A673 (cell line): ENCODE measurements around the gene CYTH4. TPM values are rescaled to one million over a fixed set of nuclear protein-coding genes. Genes with fewer than 3 reads are reported as not detected.
A peak's percentile ranks its signal among the peaks of the same experiment; 100 is the strongest.

Experiments
- BruUV-seq: library from RNA; stranded (reverse); fragments of 400-500 nt; replicated peaks from 2 replicates; lab custom pipeline; 2021; lab: Mats Ljungman, UMichigan
- CTCF ChIA-PET: fragments of 300-600 bp; sonication (Branson Sonifier 250); formaldehyde crosslinking; loops from one replicate; lab custom pipeline; 2022; ENCODE audit warnings: antibody characterized with exemption; lab: Charles Lee
- POLR2A ChIA-PET: fragments of 300-600 bp; sonication (Branson Sonifier 250); formaldehyde crosslinking; loops from one replicate; lab custom pipeline; 2022; ENCODE audit warnings: antibody characterized with exemption; ENCODE audit not compliant: low non-redundant PET; lab: Charles Lee
- DNase-seq: peaks from one replicate; pipeline ENCODE4 v3.0.0-alpha.2; 2015; ENCODE audit warnings: low spot score
- H3K27ac ChIP-seq: fragments of 200-600 bp; sonication (generic); 2 replicates; pipeline ENCODE4 v1.5.1; 2016; ENCODE audit warnings: mixed run types, low read depth, mild to moderate bottlenecking, mixed read lengths, antibody characterized with exemption, low read length; ENCODE audit not compliant: poor library complexity, severe bottlenecking
- H3K27me3 ChIP-seq: fragments of 200-600 bp; sonication (generic); replicated peaks from 2 replicates; pipeline ENCODE4 v1.6.1; 2017; ENCODE audit warnings: mixed run types, low read depth, mild to moderate bottlenecking, mixed read lengths, antibody characterized with exemption, low read length; ENCODE audit not compliant: insufficient read depth, poor library complexity
- H3K36me3 ChIP-seq: fragments of 200-600 bp; sonication (generic); 2 replicates; pipeline ENCODE4 v1.6.1; 2016; ENCODE audit warnings: mixed run types, mild to moderate bottlenecking, mixed read lengths, antibody characterized with exemption, low read length; ENCODE audit not compliant: insufficient read depth, poor library complexity, severe bottlenecking
- H3K4me1 ChIP-seq: fragments of 200-600 bp; sonication (generic); 2 replicates; pipeline ENCODE4 v1.6.1; 2017; ENCODE audit warnings: mixed run types, mild to moderate bottlenecking, mixed read lengths, antibody characterized with exemption, low read length; ENCODE audit not compliant: insufficient read depth, poor library complexity, severe bottlenecking
- H3K4me3 ChIP-seq: fragments of 200-600 bp; sonication (generic); 2 replicates; pipeline ENCODE4 v1.5.1; 2016; ENCODE audit warnings: low read depth, mixed run types, mild to moderate bottlenecking, mixed read lengths, low read length; ENCODE audit not compliant: poor library complexity, severe bottlenecking
- H3K9me3 ChIP-seq: fragments of 200-600 bp; sonication (generic); 2 replicates; pipeline ENCODE4 v1.6.1; 2016; ENCODE audit warnings: mixed run types, low read depth, mild to moderate bottlenecking, mixed read lengths, antibody characterized with exemption, low read length; ENCODE audit not compliant: poor library complexity, severe bottlenecking
- CTCF ChIP-seq: fragments of 300-800, 200-600 bp; sonication (generic); conservative IDR thresholded peaks from 2 replicates; pipeline ENCODE4 v1.5.1; 2017; ENCODE audit warnings: low read depth, mild to moderate bottlenecking, antibody characterized with exemption, low read length, moderate library complexity, mixed read lengths
- EZH2 ChIP-seq: fragments of 200-600 bp; sonication (generic); IDR thresholded peaks from 2 replicates; pipeline ENCODE4 v1.6.1; 2017; ENCODE audit warnings: borderline replicate concordance, low read depth, mild to moderate bottlenecking, mixed read lengths, antibody characterized with exemption, low read length; ENCODE audit not compliant: poor library complexity, severe bottlenecking
- intact Hi-C: fragments of 100-400 bp; cut with micrococcal nuclease; formaldehyde crosslinking; loops from one replicate; pipeline ENCODE4 v1.10.0; 2022; ENCODE audit not compliant: unreplicated experiment
- total RNA-seq: library from RNA; stranded (reverse); gene quantifications from 2 replicates; pipeline ENCODE4 v1.2.3, GENCODE V29; 2021

The CYTH4 gene
- total RNA-seq, 1 experiment from 2014 or later: not detected

- no peak for DNase-seq
- peaks cover 11% of the 10 kb centered on the region for H3K4me1 ChIP-seq
- ChIA-PET CTCF (no interaction called here), POLR2A (no interaction called here)
- H3K9me3 ChIP-seq: no peaks in the 10 kb centered on the region
- no TSS peak for BruUV-seq
- no peaks in the 10 kb centered on the region for H3K36me3 ChIP-seq
- TF ChIP-seq CTCF (no peak), EZH2 (no peak)
- H3K27ac ChIP-seq: no peak overlapping the region
- H3K27me3 ChIP-seq: no peaks in the 10 kb centered on the region
- intact Hi-C loops: no loop called here
- no peak overlapping the region for H3K4me3 ChIP-seq
Observed at GRCh38 chr22:37241351-37242142, 40.8 kb upstream of the CYTH4 start.

GRCh38 chr22:37242395-37242918, 39.9 kb upstream of the CYTH4 start:
- H3K27ac ChIP-seq: no peak overlapping the region
- no peaks in the 10 kb centered on the region for H3K9me3 ChIP-seq
- DNase-seq: no peak
- BruUV-seq: no TSS peak
- H3K36me3 ChIP-seq: no peaks in the 10 kb centered on the region
- no peak overlapping the region for H3K4me3 ChIP-seq
- TF ChIP-seq CTCF: no peak
- no peak for TF ChIP-seq EZH2
- CTCF ChIA-PET: no interaction called here
- peaks cover 11% of the 10 kb centered on the region for H3K4me1 ChIP-seq
- POLR2A ChIA-PET: no interaction called here
- H3K27me3 ChIP-seq: no peaks in the 10 kb centered on the region
- intact Hi-C loops: no loop called here

GRCh38 chr22:37243402-37244113, 38.8 kb upstream of the CYTH4 start:
- no peaks in the 10 kb centered on the region for H3K36me3 ChIP-seq
- peak overlapping the region; percentile 42 for H3K4me3 ChIP-seq
- intact Hi-C loops: no loop called here
- no peaks in the 10 kb centered on the region for H3K9me3 ChIP-seq
- peaks cover 11% of the 10 kb centered on the region for H3K4me1 ChIP-seq
- CTCF ChIA-PET: interaction anchor here (1.5 kb wide), 1 partner anchor 16 kb away, joined by 11 read pairs; no protein-coding TSS in a partner anchor
- TF ChIP-seq EZH2 (no peak), CTCF (no peak)
- peak overlapping the region; percentile 52 for H3K27ac ChIP-seq
- POLR2A ChIA-PET: no interaction called here
- no TSS peak for BruUV-seq
- no peaks in the 10 kb centered on the region for H3K27me3 ChIP-seq
- DNase-seq: no peak
